ENCODE data around the gene POPDC2.

Gene POPDC2

DNA sequence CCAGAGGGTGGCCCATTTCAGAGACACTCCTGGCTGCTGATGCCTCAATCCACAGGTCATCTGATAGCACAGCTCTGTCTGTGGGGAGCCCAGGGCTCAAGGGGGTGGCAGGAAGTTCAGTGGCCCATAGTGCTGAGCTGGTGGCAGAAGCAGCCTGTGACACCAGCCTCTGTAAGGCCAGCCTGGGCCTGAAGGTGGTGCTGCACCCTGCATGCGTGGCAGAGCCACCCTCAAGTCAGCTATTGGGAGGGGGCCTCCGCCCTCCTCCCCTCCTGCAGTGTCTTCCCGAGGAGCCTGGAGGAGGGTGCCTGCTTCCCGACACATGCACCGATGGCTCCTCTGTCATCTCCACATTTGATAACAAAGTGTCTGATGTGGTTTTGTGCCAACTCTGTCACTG is 59.7 kb downstream of the POPDC2 start:
- no peak overlapping the region for H3K9ac ChIP-seq
- H3K79me2 ChIP-seq (ENCODE audit: insufficient read depth, low read depth), result no peaks in the 10 kb centered on the region
- no peaks in the 10 kb centered on the region for H4K20me1 ChIP-seq (ENCODE audit: insufficient read depth)
- no peak overlapping the region for H2AFZ ChIP-seq (ENCODE audit: low read depth)
- no peak overlapping the region for H3K4me3 ChIP-seq (IDR thresholded peaks at IDR 0.05; ENCODE audit: insufficient read depth, low read depth, low read length)
- no peak overlapping the region for H3K27ac ChIP-seq
- no peaks in the 10 kb centered on the region for H3K27me3 ChIP-seq (ENCODE audit: insufficient read depth, low read depth)
- H3K4me1 ChIP-seq (ENCODE audit: low read depth, poor library complexity, severe bottlenecking), result peaks cover 17% of the 10 kb centered on the region
- H3K36me3 ChIP-seq (ENCODE audit: insufficient read depth), result no peaks in the 10 kb centered on the region
- no peak for TF ChIP-seq CTCF (conservative IDR thresholded peaks at IDR 0.05; ENCODE audit: low read depth, low read length)
- H3K4me2 ChIP-seq, result no peak overlapping the region

DNA sequence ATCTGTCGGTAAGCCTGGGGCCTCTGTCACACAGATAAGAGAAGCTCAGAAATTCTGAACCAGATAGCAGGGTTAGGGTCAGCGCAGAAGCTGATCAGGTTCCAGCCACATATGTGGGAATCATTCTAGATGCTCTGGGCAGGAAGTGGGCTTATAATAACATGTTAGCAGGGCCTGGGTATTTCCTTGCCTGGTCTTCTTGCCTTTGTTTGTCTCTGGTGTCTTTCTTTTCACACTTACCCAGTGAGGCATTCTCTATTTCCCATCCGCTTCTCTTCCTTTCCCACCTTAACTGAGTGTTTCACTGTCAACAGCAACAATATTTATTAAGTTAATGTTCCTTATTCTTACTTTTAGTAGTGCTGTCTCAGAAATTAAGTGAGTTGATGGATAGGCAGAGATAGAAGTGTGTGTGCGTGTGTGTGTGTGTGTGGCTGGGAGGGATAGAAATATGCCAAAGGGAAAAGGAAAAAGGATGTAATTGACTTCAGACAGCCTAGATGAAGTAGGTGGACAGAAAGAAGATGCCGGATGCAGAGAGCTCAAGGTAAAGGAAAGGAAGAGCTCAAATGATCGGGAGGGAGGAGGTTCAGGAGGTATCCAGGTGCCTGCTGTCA is 60.7 kb downstream of the POPDC2 start:
- peaks cover 18% of the 10 kb centered on the region for H3K4me1 ChIP-seq (ENCODE audit: low read depth, poor library complexity, severe bottlenecking)
- no peak overlapping the region for H3K9ac ChIP-seq
- no peak overlapping the region for H2AFZ ChIP-seq (ENCODE audit: low read depth)

GRCh38 chr3:119598410-119599098 is 61.8 kb downstream of the POPDC2 start:
- Histone ChIP-seq H3K4me3 (IDR thresholded peaks at IDR 0.05; ENCODE audit: insufficient read depth, low read depth, low read length) (no peak overlapping the region), H3K36me3 (ENCODE audit: insufficient read depth) (no peaks in the 10 kb centered on the region), H3K9ac (no peak overlapping the region), H3K27me3 (ENCODE audit: insufficient read depth, low read depth) (no peaks in the 10 kb centered on the region), H3K27ac (no peak overlapping the region), H3K4me2 (no peak overlapping the region), H3K4me1 (ENCODE audit: low read depth, poor library complexity, severe bottlenecking) (peaks cover 18% of the 10 kb centered on the region), H2AFZ (ENCODE audit: low read depth) (no peak overlapping the region), H3K79me2 (ENCODE audit: insufficient read depth, low read depth) (no peaks in the 10 kb centered on the region), H4K20me1 (ENCODE audit: insufficient read depth) (no peaks in the 10 kb centered on the region)
- TF ChIP-seq CTCF (conservative IDR thresholded peaks at IDR 0.05; ENCODE audit: low read depth, low read length), result no peak

More for the DNA sequence above, 60.7 kb downstream of the POPDC2 start:
- Histone ChIP-seq H3K36me3 (ENCODE audit: insufficient read depth) (no peaks in the 10 kb centered on the region), H3K27ac (no peak overlapping the region), H4K20me1 (ENCODE audit: insufficient read depth) (no peaks in the 10 kb centered on the region), H3K79me2 (ENCODE audit: insufficient read depth, low read depth) (no peaks in the 10 kb centered on the region), H3K4me2 (no peak overlapping the region), H3K4me3 (IDR thresholded peaks at IDR 0.05; ENCODE audit: insufficient read depth, low read depth, low read length) (no peak overlapping the region), H3K27me3 (ENCODE audit: insufficient read depth, low read depth) (no peaks in the 10 kb centered on the region)
- TF ChIP-seq CTCF (conservative IDR thresholded peaks at IDR 0.05; ENCODE audit: low read depth, low read length), result no peak

DNA sequence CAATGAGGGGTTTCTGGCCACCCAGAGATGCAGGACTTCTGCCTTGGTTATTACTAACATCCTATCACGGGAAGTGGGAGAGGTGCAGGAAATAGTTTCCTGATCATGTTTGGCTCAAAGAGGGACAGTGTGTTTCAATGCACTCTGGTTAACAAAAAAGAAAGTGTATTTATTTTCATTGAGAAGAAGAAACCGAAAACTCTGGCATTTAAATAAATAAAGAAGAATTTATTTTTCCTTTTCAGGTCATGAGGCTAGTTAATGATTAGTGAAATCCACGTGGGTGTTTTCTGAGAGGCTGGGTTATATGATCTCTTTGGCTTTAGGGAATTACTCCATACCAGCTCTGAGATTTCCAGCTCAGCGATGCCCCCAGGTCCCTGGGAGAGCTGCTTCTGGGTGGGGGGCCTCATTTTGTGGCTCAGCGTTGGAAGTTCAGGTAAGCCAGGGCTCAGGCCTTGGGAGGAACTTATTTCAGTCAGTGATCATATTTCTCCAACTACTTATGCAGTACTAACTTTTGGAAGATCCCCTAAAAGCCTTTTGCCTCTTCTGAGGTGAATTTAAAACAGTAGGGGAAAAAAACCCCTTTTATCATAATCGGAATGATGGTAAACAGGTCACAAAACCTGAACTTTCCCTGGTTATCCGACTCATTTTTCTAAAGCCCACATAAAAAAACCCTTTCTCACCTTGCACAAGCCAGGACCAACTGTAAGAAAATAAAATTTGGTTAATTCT is 62.7 kb downstream of the POPDC2 start, which contains the start of gene PLA1A:
Gene PLA1A, plus strand, starts transcription at position 338 of the 741 bp plus-strand sequence. Its CDS starts 29 bp downstream, at position 367.
- H3K4me1 ChIP-seq (ENCODE audit: low read depth, poor library complexity, severe bottlenecking), result peaks cover 18% of the 10 kb centered on the region
- H3K27me3 ChIP-seq (ENCODE audit: insufficient read depth, low read depth), result no peaks in the 10 kb centered on the region
- no peaks in the 10 kb centered on the region for H3K79me2 ChIP-seq (ENCODE audit: insufficient read depth, low read depth)
- H4K20me1 ChIP-seq (ENCODE audit: insufficient read depth), result no peaks in the 10 kb centered on the region
- no peak within 1 kb of the TSS for H3K4me3 ChIP-seq (IDR thresholded peaks at IDR 0.05; ENCODE audit: insufficient read depth, low read depth, low read length)
- no peak within 1 kb of the TSS for H3K4me2 ChIP-seq
- no peaks in the 10 kb centered on the region for H3K36me3 ChIP-seq (ENCODE audit: insufficient read depth)
- H2AFZ ChIP-seq (ENCODE audit: low read depth), result no peak within 1 kb of the TSS
- TF ChIP-seq CTCF (conservative IDR thresholded peaks at IDR 0.05; ENCODE audit: low read depth, low read length), result no peak
- no peak within 1 kb of the TSS for H3K27ac ChIP-seq
- H3K9ac ChIP-seq, result no peak within 1 kb of the TSS
